HFFc6 (cell line): ENCODE measurements around the gene C1QTNF7. TPM values are rescaled to one million over a fixed set of nuclear protein-coding genes. Genes with fewer than 3 reads are reported as not detected.

Source experiments
- DNase-seq: peaks from one replicate; pipeline ENCODE4 v3.0.0-alpha.2; 2018
- H3K27ac Mint-ChIP-seq: 2 replicates; pipeline ENCODE4 v1.8.0; 2020; ENCODE audit warnings: mild to moderate bottlenecking, mixed read lengths
- H3K27me3 Mint-ChIP-seq: 2 replicates; pipeline ENCODE4 v1.8.0; 2021; ENCODE audit warnings: mild to moderate bottlenecking, moderate library complexity, mixed read lengths; ENCODE audit not compliant: insufficient read depth
- H3K36me3 Mint-ChIP-seq: 2 replicates; pipeline ENCODE4 v1.8.0; 2021; ENCODE audit warnings: low read depth, mixed read lengths
- H3K4me1 Mint-ChIP-seq: 2 replicates; pipeline ENCODE4 v1.8.0; 2020; ENCODE audit warnings: low read depth, mixed read lengths
- H3K4me3 Mint-ChIP-seq: 2 replicates; pipeline ENCODE4 v1.8.0; 2020; ENCODE audit warnings: mild to moderate bottlenecking, moderate library complexity, mixed read lengths
- H3K9me3 Mint-ChIP-seq: 2 replicates; pipeline ENCODE4 v1.8.0; 2020; ENCODE audit warnings: mild to moderate bottlenecking, mixed read lengths
- CTCF ChIP-seq: fragments of 200-600 bp; sonication (generic); IDR thresholded peaks from 2 replicates; pipeline ENCODE4 v1.5.0; 2021; ENCODE audit warnings: antibody characterized with exemption, mild to moderate bottlenecking
- total RNA-seq, 6 experiments: library from RNA; stranded (reverse); fragmentation: NEBNext Ultra II Directional; extraction: Animal tissue kit (Norgen Biotek cat#: 25700); gene quantifications; 2 replicates in 1 of 6; 3 replicates in 5 of 6; pipeline ENCODE4 v1.2.3, GENCODE V29; 2021

C1QTNF7 gene
- total RNA-seq, 6 experiments from 2014 or later, result 0.15 TPM; not detected in 5

DNA sequence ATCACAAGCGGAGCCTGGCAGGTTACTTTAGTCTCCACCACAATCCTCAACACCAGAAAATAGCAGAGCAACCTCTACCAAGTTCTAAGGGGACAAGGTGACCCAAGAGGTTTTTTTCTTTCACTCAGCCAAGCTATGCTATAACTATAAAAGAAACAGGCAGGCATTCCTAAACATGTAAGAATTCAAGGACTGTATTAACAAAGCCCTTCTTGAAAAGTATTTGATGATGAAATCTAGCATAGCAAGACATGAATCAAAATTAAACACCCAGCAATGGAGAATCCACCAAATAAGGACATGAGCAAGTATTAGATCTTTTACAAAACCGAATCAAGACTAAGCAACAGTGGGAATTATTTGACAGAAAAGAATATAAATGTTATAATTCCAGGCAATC lies 25.7 kb upstream of the C1QTNF7 start:
- Mint-ChIP-seq H3K4me1 (peaks cover 60% of the 10 kb centered on the region), H3K4me3 (peak overlapping the region; percentile 82), H3K36me3 (no peaks in the 10 kb centered on the region), H3K9me3 (no peaks in the 10 kb centered on the region), H3K27me3 (peaks cover 3% of the 10 kb centered on the region), H3K27ac (peak overlapping the region; percentile 88)
- no peak for TF ChIP-seq CTCF
- peak; percentile 45 for DNase-seq

DNA sequence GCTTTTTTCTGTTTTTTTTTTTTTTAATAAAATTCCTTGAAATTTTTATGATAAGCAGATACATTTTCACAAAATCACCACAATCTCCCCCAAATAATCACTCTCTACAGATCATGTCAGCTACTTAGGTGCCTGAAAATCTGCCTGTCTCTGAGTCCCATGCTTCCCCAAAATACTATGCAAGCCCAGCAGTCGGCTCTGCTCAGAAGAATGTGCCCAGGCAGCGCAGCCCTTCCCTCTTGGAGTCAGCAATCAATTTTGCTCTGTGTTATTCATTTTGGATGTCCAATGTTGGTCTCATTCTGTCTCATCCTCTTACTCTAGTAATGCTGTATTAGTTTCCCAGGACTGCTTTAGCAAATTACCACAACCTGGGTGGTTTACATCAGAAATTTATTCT lies 24.9 kb upstream of the C1QTNF7 start:
- Mint-ChIP-seq H3K9me3 (no peaks in the 10 kb centered on the region), H3K27me3 (peaks cover 3% of the 10 kb centered on the region), H3K4me1 (peaks cover 55% of the 10 kb centered on the region), H3K27ac (peak overlapping the region; percentile 47; the same call in 1 of the 2 replicates), H3K4me3 (no peak overlapping the region; the same call in 1 of the 2 replicates), H3K36me3 (no peaks in the 10 kb centered on the region)
- DNase-seq, result no peak
- TF ChIP-seq CTCF, result no peak

DNA sequence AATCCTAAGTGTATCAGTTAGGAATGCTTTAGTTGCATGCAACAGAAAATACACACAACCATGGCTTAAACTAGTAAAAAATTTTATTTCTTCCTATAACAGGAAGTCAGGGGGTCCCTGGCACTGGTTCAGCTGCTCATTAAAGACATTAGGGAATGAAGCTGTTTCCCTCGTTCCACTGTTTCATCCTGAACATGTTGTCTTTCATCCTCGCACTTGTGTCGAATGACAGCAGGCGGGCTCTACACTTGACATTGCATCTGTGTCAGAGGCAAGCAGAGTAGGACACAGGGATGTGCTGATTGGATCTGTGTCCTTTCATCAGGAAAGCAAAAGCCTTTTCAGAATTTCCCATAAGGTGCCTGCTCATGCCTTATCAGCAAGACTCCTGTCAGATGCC lies 22.8 kb upstream of the C1QTNF7 start:
- Mint-ChIP-seq H3K9me3 (no peaks in the 10 kb centered on the region), H3K36me3 (no peaks in the 10 kb centered on the region), H3K4me3 (no peak overlapping the region), H3K27ac (no peak overlapping the region), H3K4me1 (peaks cover 41% of the 10 kb centered on the region), H3K27me3 (peaks cover 3% of the 10 kb centered on the region)
- TF ChIP-seq CTCF, result no peak
- no peak for DNase-seq

DNA sequence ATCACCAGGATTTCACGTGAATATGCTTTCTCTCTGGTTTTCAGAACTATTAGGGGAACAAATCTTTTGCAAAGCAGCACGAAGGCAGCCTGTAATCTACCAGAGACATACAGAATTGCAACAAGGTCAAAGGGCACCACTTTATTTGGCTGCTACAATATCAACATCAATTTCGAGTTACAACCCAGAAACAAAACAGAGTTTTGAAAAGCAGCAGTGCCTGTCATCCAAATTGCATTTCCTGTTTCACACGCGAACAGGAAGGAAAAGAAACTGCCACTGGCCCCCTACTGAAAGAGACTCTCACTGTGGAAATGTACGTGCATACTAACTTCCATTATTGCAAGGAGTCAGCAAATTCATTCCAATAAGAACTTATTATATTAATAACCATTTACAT lies 17.1 kb upstream of the C1QTNF7 start:
- H3K36me3 Mint-ChIP-seq, result no peaks in the 10 kb centered on the region; the same call in 1 of the 2 replicates
- H3K27me3 Mint-ChIP-seq, result no peaks in the 10 kb centered on the region
- no peak for DNase-seq
- no peak overlapping the region for H3K4me3 Mint-ChIP-seq
- no peaks in the 10 kb centered on the region for H3K9me3 Mint-ChIP-seq
- no peak for TF ChIP-seq CTCF
- peaks cover 22% of the 10 kb centered on the region for H3K4me1 Mint-ChIP-seq
- no peak overlapping the region for H3K27ac Mint-ChIP-seq

GRCh38 chr4:15412461-15412860 lies 15.4 kb upstream of the C1QTNF7 start:
- H3K4me3 Mint-ChIP-seq, result no peak overlapping the region
- no peak overlapping the region for H3K27ac Mint-ChIP-seq
- peaks cover 22% of the 10 kb centered on the region for H3K4me1 Mint-ChIP-seq
- no peak for TF ChIP-seq CTCF
- H3K27me3 Mint-ChIP-seq, result no peaks in the 10 kb centered on the region
- DNase-seq, result no peak
- no peaks in the 10 kb centered on the region for H3K9me3 Mint-ChIP-seq
- H3K36me3 Mint-ChIP-seq, result no peaks in the 10 kb centered on the region; the same call in 1 of the 2 replicates
